HG03571 (cell line): ENCODE data around the gene ZNF214.
"Not testable (repeated sequence)": the region's sequence is repeated elsewhere in the genome, so short reads cannot be mapped to it uniquely, and the experiment has no call there.

Experiments
- ATAC-seq: cut with Tn5 transposase; IDR thresholded peaks from one replicate; pipeline ENCODE4 v1.9.1; 2021; ENCODE audit not compliant: unreplicated experiment

Gene ZNF214

GRCh38 chr11:6991227-6991626 lies 28.9 kb downstream of the ZNF214 start:
- ATAC-seq = no peak

GRCh38 chr11:6988506-6988905 lies 31.6 kb downstream of the ZNF214 start:
- ATAC-seq = no peak

GRCh38 chr11:6986487-6986886 lies 33.7 kb downstream of the ZNF214 start:
- no peak for ATAC-seq

GRCh38 chr11:6979365-6979764 lies 40.8 kb downstream of the ZNF214 start:
- no peak for ATAC-seq

GRCh38 chr11:6969854-6970253 lies 50.3 kb downstream of the ZNF214 start:
- ATAC-seq = not testable (repeated sequence)

- ATAC-seq = no peak
Measured at GRCh38 chr11:6968816-6969215, 51.3 kb downstream of the ZNF214 start.

GRCh38 chr11:6962673-6963072 lies 57.5 kb downstream of the ZNF214 start:
- ATAC-seq = no peak

- ATAC-seq = no peak
Measured at GRCh38 chr11:6962141-6962540, 58.0 kb downstream of the ZNF214 start.

- ATAC-seq = not testable (repeated sequence)
Measured at GRCh38 chr11:6954248-6954647, 65.9 kb downstream of the ZNF214 start.
